ENCODE results near the gene SNX32. TPM values are rescaled to one million over a fixed set of nuclear protein-coding genes. Genes with fewer than 3 reads are reported as not detected.

The SNX32 gene
- total and polyA plus RNA-seq, 9 of the 15 experiments (the other 6 are each of a cell fraction or from before 2014, with no cell fraction given) = 0.03 TPM; not detected in 7

- TF ChIP-seq ATF7 (IDR thresholded peaks at IDR 0.05) = peak; percentile 79; the same call in 1 of the 2 replicates
- no peak for TF ChIP-seq FOXA1 (IDR thresholded peaks at IDR 0.05; ENCODE audit: borderline replicate concordance)
- no peak for TF ChIP-seq CSDE1 (IDR thresholded peaks at IDR 0.05)
- no peak for TF ChIP-seq MXD1 (CRISPR knock-in tag; IDR thresholded peaks at IDR 0.05; ENCODE audit: borderline replicate concordance, poor library complexity, severe bottlenecking)
- TF ChIP-seq BRCA1 (IDR thresholded peaks at IDR 0.05) = no peak
- no peak for TF ChIP-seq BRCA1 (CRISPR knock-in tag; IDR thresholded peaks at IDR 0.05)
- TF ChIP-seq CHD4 (IDR thresholded peaks at IDR 0.05; ENCODE audit: insufficient read depth, insufficient replicate concordance, low read depth, low read length, poor library complexity, severe bottlenecking) = peak; percentile 96
- peak; percentile 59; the same call in 1 of the 2 replicates for TF ChIP-seq ZNF263 (CRISPR knock-in tag; IDR thresholded peaks at IDR 0.05; ENCODE audit: borderline replicate concordance)
- TF ChIP-seq ZBTB49 (CRISPR knock-in tag; IDR thresholded peaks at IDR 0.05; ENCODE audit: borderline replicate concordance) = no peak
- TF ChIP-seq E2F4 (CRISPR knock-in tag; IDR thresholded peaks at IDR 0.05; ENCODE audit: low read depth) = no peak
- no peak for TF ChIP-seq E2F8 (IDR thresholded peaks at IDR 0.05; ENCODE audit: low read depth, partially characterized antibody)
- TF ChIP-seq ZBTB9 (CRISPR knock-in tag; IDR thresholded peaks at IDR 0.05) = no peak
- TF ChIP-seq ZBTB33 (CRISPR knock-in tag; IDR thresholded peaks at IDR 0.05) = peak; percentile 86
- TF ChIP-seq ZNF586 (CRISPR knock-in tag; conservative IDR thresholded peaks at IDR 0.05) = no peak
- TF ChIP-seq SMARCC2 (IDR thresholded peaks at IDR 0.05; ENCODE audit: low read depth) = no peak
- TF ChIP-seq NFIX (CRISPR knock-in tag; IDR thresholded peaks at IDR 0.05; ENCODE audit: low read depth) = no peak
Measured at GRCh38 chr11:65817835-65818680, 15.7 kb upstream of the SNX32 start (continued).
